Ovary (tissue), 9 donors: ENCODE measurements around the gene DOP1A. TPM values are rescaled to one million over a fixed set of nuclear protein-coding genes. Genes with fewer than 3 reads are reported as not detected.

Source experiments
- DNase-seq, 5 donors: peaks; one replicate each; pipeline ENCODE4 v3.0.0-alpha.2; 2019 to 2020
- H3K27ac ChIP-seq, 2 donors: fragments of 200-600 bp; one replicate each; pipeline versions ENCODE4 v1.5.1 to v1.8.0; 2019 to 2022
- H3K27me3 ChIP-seq: fragments of 200-600 bp; one replicate; pipeline ENCODE4 v1.8.0; 2022
- H3K36me3 ChIP-seq: fragments of 200-600 bp; sonication (generic); one replicate; pipeline ENCODE4 v1.5.1; 2019
- H3K4me1 ChIP-seq: one replicate; pipeline ENCODE4 v1.8.1; 2013; ENCODE audit warnings: mild to moderate bottlenecking, moderate library complexity; ENCODE audit not compliant: insufficient read depth
- H3K4me3 ChIP-seq: fragments of 200-600 bp; sonication (generic); one replicate; pipeline ENCODE4 v1.5.1; 2017
- H3K9me3 ChIP-seq, 2 donors: fragments of 200-600 bp in 1 of 2; sonication (generic) in 1 of 2; one replicate each; pipeline versions ENCODE4 v1.5.1 to v1.8.1; 2013 to 2019; ENCODE audit warnings: mild to moderate bottlenecking in 1 of 2, moderate library complexity in 1 of 2
- CTCF ChIP-seq, 3 donors: fragments of 450-650 bp in 2 of 3; fragments of 200-600 bp in 1 of 3; IDR thresholded peaks; one replicate each; pipeline versions ENCODE4 v1.5.1 to v1.8.0; 2016 to 2022; ENCODE audit warnings: antibody characterized with exemption in 3 of 3, mild to moderate bottlenecking in 1 of 3
- EP300 ChIP-seq: sonication (generic); formaldehyde crosslinking; IDR thresholded peaks from one replicate; pipeline ENCODE4 v1.6.1; 2017; ENCODE audit warnings: antibody characterized with exemption
- POLR2A ChIP-seq: fragments of 450-650 bp; IDR thresholded peaks from one replicate; pipeline ENCODE4 v1.6.1; 2017; ENCODE audit warnings: antibody characterized with exemption, mild to moderate bottlenecking, moderate library complexity
- WGBS, 3 donors: extraction: QIAGEN DNeasy Blood & Tissue Kit in 1 of 3; methylation state at CpG; one replicate each; pipeline versions ENCODE4 v1.1.5 to v1.1.7; 2013 to 2017; 5-methylcytosine and 5-hydroxymethylcytosine counted together
- intact Hi-C, 4 donors: fragments of 100-400 bp; cut with DNase I; formaldehyde crosslinking; loops; one replicate each; pipeline versions ENCODE4 v1.11.0 to v1.15.1; 2022 to 2023
- polyA plus RNA-seq, 2 donors: library from polyadenylated mRNA; stranded (reverse); fragments of 200-250 nt in 1 of 2; fragments of 350-450 nt in 1 of 2; fragmentation: Illumina TruSeq in 1 of 2; extraction: RNeasy Lipid Tissue Mini Kit (QIAGEN cat#74804) in 1 of 2; gene quantifications; one replicate each; pipeline ENCODE4 v1.2.3, GENCODE V29; 2013 to 2014
- total RNA-seq, 7 donors: library from RNA; depleted of rRNA in 2 of 7; stranded (reverse); fragments of >200 nt in 2 of 7; fragmentation: NEBNext Ultra II Directional in 3 of 7; extraction: Animal tissue kit (Norgen Biotek cat#: 25700) in 3 of 7; gene quantifications; one replicate each; pipeline versions ENCODE4 v1.1.0 to v1.2.4, GENCODE V29; 2016 to 2023
- donor health status: DM: no; HTN: no; CAD: no; lungs with moderate emphysema.
- donor health status: DM: no; HTN: no; CAD: no.
- donor health status: Bipolar disorder and iron deficiency.
- donor health status: DM: yes; HTN: yes; CAD: no.
- donor health status: DM: no; HTN: no; CAD: no.
- donor health status: DM: yes; HTN: yes; CAD: no.

Gene DOP1A
- total and polyA plus RNA-seq, 9 donors = 7.8 to 32.9 (median 26.6) TPM

DNA sequence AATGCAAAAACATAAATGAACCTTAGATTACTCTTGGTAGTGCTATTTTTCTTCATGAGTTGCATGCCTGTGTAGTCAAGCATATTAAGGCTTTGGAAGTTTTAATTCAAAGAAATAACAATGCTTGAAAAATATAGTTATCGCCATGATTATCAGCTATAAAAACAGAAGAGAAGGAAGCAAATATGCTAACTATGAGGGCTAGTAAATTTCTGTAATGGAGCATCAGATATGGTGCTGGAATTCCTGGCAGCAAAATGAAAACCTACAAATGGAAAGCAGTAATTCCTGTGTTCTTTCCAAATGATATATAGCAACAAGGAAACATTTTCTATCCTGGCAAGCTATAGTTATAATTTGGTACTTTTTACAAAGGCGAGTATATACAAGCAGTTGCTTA is 29.7 kb downstream of the DOP1A start:
- Histone ChIP-seq H3K4me3 (no peak overlapping the region), H3K27ac (no peak overlapping the region), H3K27me3 (no peaks in the 10 kb centered on the region), H3K9me3 (no peaks in the 10 kb centered on the region), H3K36me3 (no peaks in the 10 kb centered on the region), H3K4me1 (peaks cover 3% of the 10 kb centered on the region)
- 20 to 21% (median 21%) methylated on average over 2 of the region's 2 CpGs for WGBS, 3 donors
- TF ChIP-seq EP300 (no peak), POLR2A (no peak), CTCF (IDR thresholded peaks at IDR 0.05) (no peak)
- no peak for DNase-seq
- intact Hi-C loops = no loop called here

DNA sequence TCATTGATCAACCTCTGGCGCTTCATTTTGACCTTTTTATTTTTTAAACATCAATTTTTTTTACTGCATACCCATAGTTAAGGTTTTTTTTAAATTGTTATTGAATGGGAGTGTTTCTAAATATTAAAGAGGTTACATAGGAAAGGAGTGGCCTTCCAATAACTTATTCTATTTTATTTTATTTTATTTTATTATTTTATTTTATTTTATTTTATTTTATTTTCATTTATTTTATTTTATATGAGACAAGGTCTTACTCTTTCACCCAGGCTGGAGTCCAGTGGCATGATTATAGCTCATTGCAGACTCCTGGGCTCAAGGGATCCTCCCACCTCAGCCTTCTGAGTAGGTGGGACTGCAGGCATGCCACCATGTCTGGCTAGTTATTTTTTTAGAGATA is 30.2 kb downstream of the DOP1A start:
- 22 to 31% (median 28%) methylated on average over 1 of the region's 1 CpG for WGBS, 3 donors

DNA sequence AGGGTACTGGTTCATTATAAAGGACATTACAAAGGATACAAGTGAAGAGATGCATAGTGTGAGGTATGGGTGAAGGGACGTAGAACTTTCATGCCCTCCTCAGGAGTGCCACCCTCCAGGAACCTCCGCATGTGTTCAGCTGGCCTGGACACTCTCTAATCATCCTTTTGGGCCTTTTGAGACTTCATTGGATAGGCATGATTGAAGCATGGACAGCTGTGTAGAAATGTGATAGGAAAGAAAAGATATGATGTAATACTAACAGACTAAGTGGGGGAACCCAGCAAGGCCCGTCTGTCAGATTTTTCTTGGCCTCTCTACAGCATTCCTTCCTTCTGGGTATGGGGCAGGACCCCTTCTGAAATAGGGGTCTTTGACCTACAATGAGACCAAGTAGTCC is 31.1 kb downstream of the DOP1A start:
- no peaks in the 10 kb centered on the region for H3K36me3 ChIP-seq
- peaks cover 3% of the 10 kb centered on the region for H3K4me1 ChIP-seq
- TF ChIP-seq EP300 = no peak
- TF ChIP-seq POLR2A = no peak
- TF ChIP-seq CTCF (IDR thresholded peaks at IDR 0.05) = no peak
- 92 to 96% (median 94%) methylated on average over 3 of the region's 3 CpGs for WGBS, 3 donors
- no peaks in the 10 kb centered on the region for H3K27me3 ChIP-seq
- no peak overlapping the region for H3K27ac ChIP-seq
- intact Hi-C loops = no loop called here
- DNase-seq = no peak
- no peak overlapping the region for H3K4me3 ChIP-seq
- H3K9me3 ChIP-seq = no peaks in the 10 kb centered on the region

More for the DNA sequence above, 30.2 kb downstream of the DOP1A start:
- no peak overlapping the region for H3K27ac ChIP-seq
- H3K4me3 ChIP-seq = no peak overlapping the region
- H3K4me1 ChIP-seq = peaks cover 3% of the 10 kb centered on the region
- intact Hi-C loops = no loop called here
- no peaks in the 10 kb centered on the region for H3K36me3 ChIP-seq
- TF ChIP-seq CTCF (IDR thresholded peaks at IDR 0.05) = no peak
- no peak for TF ChIP-seq POLR2A
- no peak for TF ChIP-seq EP300
- DNase-seq = no peak
- no peaks in the 10 kb centered on the region for H3K9me3 ChIP-seq
- no peaks in the 10 kb centered on the region for H3K27me3 ChIP-seq

GRCh38 chr6:83108378-83108777 is 40.9 kb downstream of the DOP1A start:
- intact Hi-C loops = no loop called here
- WGBS, 3 donors = 89 to 100% (median 95%) methylated on average over 1 of the region's 1 CpG
- H3K9me3 ChIP-seq = no peaks in the 10 kb centered on the region
- no peak overlapping the region for H3K27ac ChIP-seq
- no peak for DNase-seq
- no peak overlapping the region for H3K4me3 ChIP-seq
- H3K27me3 ChIP-seq = no peaks in the 10 kb centered on the region
- no peaks in the 10 kb centered on the region for H3K4me1 ChIP-seq
- no peak for TF ChIP-seq POLR2A
- no peak for TF ChIP-seq EP300
- H3K36me3 ChIP-seq = no peaks in the 10 kb centered on the region

DNA sequence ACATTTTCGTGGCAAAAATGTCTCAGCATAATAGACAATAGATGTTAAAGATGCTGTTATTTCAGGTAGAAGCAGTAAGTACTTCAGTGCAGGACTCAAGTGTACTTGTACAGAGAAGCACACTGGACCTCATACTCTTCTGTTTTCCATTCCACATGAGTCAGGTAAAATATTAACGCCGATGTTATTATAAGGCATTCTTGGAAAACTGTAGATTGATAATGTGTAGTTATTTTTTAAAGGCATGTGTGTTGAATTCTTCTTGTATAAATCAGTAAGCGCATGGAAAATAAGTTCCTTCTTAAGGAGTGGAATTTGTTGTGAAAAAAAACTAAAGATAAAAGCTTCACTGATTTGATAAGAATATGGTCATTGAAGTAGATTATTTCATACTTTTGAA is 45.8 kb downstream of the DOP1A start:
- WGBS, 3 donors = 21 to 32% (median 27%) methylated on average over 4 of the region's 4 CpGs
- TF ChIP-seq EP300 = no peak
- no peak for TF ChIP-seq CTCF (IDR thresholded peaks at IDR 0.05)
- TF ChIP-seq POLR2A = no peak

More for the DNA sequence above, 45.8 kb downstream of the DOP1A start:
- Histone ChIP-seq H3K9me3 (no peaks in the 10 kb centered on the region), H3K4me3 (no peak overlapping the region), H3K4me1 (no peaks in the 10 kb centered on the region), H3K27me3 (no peaks in the 10 kb centered on the region), H3K36me3 (no peaks in the 10 kb centered on the region), H3K27ac (no peak overlapping the region)
- DNase-seq = no peak
- intact Hi-C loops = no loop called here
